Fibroblast of skin of right quadriceps (primary cell): Measurements from ENCODE around the gene TBC1D30.
"Not testable (repeated sequence)": the region's sequence is repeated elsewhere in the genome, so short reads cannot be mapped to it uniquely, and the experiment has no call there.

Experiments used
- DNase-seq: peaks from one replicate; pipeline ENCODE4 v3.0.0-alpha.2; 2013

The TBC1D30 gene, protein sequence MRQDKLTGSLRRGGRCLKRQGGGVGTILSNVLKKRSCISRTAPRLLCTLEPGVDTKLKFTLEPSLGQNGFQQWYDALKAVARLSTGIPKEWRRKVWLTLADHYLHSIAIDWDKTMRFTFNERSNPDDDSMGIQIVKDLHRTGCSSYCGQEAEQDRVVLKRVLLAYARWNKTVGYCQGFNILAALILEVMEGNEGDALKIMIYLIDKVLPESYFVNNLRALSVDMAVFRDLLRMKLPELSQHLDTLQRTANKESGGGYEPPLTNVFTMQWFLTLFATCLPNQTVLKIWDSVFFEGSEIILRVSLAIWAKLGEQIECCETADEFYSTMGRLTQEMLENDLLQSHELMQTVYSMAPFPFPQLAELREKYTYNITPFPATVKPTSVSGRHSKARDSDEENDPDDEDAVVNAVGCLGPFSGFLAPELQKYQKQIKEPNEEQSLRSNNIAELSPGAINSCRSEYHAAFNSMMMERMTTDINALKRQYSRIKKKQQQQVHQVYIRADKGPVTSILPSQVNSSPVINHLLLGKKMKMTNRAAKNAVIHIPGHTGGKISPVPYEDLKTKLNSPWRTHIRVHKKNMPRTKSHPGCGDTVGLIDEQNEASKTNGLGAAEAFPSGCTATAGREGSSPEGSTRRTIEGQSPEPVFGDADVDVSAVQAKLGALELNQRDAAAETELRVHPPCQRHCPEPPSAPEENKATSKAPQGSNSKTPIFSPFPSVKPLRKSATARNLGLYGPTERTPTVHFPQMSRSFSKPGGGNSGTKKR

DNA sequence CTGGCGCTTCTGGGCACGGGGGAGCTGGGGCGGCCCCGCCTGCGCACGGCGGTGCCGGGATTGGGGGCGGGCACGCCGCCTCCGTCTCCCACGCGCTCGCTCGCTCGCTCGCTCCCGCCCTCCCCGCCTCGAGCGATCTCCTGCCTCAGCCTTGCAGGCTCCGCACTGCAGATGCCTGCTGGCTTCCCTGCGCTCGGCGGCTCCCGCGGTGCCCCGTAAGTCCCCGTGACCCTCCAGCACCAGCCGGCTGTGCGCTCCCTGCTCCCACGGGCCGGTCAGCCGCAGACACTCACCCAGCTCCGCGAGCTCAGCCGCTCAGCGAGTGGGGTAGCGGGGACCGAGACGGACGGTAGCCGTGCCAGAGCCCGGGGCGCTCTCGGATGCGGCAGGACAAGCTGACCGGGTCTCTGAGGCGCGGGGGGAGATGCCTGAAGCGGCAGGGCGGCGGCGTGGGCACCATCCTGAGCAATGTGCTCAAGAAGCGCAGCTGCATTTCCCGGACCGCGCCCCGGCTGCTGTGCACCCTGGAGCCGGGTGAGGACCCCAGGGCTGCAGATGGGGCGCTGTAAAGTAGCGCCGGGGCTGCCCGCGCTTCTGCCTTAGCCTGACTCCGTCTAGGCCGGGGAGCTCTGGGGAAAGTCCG lies at the start of gene TBC1D30:
Gene TBC1D30 (plus strand): TSS at position 148 of the 643 bp plus-strand sequence. CDS start 233 bp downstream, at position 381.
- DNase-seq, result no peak

DNA sequence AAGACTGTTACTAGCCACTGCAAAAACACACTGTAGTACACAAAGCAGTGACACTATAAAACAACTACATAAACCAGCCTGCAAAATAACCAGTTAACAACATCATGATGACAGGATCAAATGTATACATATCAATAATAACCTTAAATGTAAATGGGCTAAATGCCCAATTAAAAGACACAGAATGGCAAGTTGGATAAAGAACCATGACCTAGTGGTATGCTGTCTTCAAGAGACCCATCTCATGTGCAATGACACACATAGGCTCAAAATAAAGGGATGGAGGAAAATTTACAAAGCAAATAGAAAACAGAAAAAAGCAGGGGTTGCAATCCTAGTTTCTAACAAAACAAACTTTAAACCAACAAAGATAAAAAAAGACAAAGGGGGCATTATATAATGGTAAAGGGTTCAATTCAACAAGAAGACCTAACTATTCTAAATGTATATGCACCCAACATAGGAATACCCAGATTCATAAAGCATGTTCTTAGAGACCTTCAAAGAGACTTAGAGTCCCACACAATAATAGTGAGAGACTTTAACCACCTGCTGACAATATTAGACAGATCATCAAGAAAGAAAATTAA lies 49.2 kb upstream of the TBC1D30 start:
- not testable (repeated sequence) for DNase-seq

DNA sequence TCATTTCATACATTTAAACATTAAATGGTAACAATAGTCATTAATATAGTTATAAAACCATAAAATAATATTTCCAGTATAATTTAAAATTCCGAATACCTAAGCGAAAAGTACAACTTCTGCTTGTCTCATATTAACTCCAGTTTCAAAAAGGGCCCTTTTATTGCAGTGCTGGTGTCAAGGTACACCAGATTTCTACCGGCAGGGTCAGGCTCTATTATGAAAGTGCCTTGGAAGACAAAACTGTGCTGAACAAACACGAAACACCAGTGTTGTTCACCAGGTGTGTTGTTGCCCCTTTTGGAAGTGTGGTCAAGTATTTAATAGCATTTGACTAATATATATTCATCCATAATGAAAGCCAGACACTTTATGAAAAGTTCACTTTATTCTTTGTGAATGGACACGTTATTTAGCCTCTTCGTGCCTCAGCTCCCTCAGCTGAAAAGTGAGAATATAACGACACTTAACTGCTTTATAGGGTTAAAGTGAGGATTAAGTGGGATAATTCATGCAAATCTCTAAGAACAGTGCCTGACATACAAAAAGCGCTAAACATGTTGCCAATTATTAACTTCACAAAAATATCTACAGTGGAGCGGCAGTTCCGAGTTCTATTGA lies 45.0 kb upstream of the TBC1D30 start:
- DNase-seq, result no peak

DNA sequence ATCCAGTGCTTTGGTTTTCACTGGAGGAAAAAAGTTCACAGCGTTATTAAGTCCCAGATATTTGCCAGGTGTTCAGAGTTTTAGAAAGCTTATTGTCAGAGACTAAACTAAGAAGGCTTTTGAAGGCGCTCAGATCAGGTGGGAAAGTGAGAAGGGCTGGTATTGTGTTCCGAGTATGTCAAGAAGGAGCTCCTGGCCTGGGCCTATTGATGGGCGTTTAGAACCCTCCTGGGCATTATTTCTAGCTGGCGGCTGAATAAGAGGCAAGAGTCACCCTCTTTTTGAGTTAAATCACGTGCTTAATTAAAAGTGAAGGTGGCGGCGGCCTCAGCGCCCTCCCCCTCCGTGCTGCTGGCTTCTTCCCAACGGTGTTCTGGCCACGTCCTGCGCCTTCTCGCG lies 44.3 kb upstream of the TBC1D30 start:
- no peak for DNase-seq

DNA sequence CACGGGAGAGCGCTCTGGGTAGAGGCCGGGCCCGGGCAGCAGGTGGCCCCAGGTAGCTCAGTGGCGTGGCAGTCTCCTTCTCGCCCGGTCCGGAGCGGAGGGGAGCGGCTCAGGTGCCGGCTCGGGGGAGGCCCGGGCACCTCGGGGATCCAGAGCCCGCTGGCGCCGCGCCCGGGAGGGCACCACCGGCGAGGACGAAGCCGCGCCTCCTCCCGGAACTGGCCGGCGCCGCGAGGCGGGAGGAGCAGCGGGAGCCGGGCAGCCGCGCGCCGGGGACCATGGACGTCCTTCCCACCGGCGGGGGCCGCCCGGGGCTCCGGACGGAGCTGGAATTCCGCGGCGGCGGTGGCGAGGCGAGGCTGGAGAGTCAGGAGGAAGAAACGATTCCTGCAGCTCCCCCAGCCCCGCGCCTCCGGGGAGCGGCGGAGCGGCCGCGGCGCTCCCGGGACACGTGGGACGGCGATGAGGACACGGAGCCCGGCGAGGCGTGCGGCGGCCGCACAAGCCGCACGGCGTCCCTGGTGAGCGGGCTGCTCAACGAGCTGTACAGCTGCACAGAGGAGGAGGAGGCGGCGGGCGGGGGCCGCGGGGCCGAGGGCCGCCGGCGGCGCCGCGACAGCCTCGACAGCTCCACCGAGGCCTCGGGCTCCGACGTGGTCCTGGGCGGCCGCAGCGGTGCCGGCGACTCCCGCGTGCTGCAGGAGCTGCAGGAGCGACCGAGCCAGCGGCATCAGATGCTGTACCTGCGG lies 43.7 kb upstream of the TBC1D30 start:
- no peak for DNase-seq

DNA sequence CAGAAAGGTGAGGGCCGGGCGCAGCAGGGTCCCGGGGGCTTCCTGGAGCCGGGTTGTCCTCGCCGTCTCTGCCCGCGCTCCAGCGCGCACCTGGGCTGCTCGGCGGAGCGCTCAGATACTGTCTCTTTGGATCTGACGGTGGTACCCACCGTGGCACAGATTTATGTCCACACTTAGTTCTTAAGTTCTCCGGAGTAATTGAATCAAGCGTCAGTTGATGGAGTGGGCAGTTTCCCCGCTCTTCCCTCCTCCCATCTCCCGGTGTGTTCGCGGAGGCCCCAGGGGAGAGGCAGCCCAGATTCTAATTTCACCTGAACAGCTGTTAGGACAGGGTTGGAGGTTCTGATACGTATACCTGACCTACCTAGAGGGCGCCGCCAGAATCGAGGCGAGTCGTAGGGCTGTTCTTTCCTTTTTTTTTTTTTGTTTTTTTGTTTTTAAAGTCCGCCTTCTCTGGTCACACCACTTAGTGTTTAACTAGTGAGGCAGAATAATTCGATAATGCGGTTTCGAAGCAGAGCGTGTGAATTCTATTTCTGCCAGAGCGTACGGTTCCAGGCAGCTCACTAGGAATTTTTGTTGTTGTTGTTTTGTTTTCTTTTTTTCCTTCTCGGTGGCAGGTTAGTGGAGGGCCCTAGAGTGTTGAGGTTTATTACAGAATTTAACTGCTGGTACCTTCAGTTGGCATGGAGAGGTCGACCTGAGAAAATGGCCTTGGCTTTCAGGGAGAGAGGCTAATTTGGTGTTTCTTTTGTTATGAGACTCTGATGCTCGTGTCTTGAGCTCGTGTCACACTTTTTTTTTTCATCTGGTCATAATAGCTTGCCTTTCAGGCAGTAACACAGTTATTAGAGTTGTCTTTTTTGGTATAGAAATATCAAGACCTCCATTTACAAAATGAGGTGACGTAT lies 42.9 kb upstream of the TBC1D30 start:
- no peak for DNase-seq

DNA sequence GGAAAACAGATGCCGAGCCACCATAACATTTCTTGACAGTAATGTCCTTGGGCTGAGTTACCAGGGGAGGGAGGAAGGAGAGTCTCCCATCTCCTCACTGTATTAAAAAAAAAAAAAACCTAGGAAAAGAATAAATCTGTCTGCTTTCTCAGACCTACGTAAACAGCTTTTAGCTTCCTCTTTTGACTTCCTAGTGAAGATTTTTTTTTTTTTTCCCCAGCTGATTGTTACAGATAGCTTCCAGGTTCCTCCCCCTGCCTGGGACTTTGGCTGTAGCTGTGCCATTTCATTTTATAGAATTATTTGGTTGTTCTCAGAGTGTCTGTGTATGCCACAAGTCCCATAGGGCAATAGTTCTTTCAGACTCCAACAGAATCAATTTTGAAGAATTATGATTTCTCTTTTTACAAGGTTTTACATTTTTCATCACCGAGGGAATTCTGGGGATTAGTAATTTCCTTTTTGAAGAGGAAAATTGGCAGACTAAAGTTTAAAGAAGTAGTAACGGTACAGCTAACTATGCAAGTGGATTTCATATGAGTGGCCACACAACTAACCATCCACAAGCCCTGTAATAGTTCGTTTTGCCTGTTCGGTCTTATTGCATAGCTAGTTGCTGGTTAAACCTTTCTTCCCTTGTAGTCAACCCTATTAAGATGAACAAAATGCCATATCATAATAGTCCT lies 42.1 kb upstream of the TBC1D30 start:
- no peak for DNase-seq

DNA sequence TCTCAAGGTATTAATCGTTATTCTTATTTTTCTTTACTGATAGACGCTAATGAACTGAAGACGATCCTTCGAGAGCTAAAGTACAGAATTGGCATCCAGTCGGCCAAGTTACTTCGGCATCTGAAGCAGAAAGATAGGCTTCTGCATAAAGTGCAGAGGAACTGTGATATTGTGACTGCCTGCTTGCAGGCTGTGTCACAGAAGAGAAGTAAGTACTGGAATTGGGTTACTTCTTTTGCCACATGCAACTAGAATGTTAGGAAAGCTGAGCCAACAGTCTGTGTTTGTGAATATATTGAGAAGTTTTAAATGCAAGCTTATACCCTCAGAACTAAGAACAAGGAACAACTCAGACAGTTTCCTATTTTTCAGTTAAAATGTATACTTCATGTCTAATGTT lies 38.6 kb upstream of the TBC1D30 start:
- DNase-seq, result no peak

DNA sequence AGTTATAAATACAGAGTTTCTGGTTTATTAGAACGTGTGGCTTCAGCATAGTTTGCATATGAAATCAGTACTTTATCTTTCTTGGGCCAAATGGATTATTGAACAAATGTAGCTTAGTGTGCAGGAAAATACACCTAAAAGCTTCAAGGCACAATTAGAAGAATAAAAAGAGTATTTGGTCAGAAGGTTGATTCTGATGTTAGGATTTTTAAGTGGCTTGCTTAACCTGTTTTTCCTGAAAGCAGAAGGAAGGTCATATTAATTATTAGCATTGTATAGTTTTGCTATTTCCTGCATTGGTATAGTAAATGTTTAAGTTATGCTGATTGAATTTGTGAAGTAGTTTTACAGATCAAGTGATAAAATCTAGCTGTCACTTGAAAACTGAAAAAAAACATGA lies 34.3 kb upstream of the TBC1D30 start:
- no peak for DNase-seq

DNA sequence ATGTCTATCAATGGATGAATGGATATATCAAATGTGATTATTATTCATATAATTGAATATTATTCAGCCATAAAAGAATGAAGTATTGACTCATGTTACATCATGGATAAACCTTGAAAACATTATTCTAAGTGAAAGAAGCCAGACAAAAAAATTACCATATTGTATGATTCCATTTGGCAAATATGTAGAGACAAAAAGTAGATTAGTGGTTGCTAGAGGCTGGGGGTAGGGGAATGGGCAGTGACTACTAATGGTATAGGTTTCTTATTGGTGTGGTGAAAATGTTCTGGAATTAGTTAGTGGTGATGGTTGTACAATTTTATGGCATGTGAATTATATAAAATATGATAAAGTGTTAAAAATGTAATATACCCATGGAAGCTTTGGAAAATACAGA lies 33.4 kb upstream of the TBC1D30 start:
- peak; percentile 12 for DNase-seq

DNA sequence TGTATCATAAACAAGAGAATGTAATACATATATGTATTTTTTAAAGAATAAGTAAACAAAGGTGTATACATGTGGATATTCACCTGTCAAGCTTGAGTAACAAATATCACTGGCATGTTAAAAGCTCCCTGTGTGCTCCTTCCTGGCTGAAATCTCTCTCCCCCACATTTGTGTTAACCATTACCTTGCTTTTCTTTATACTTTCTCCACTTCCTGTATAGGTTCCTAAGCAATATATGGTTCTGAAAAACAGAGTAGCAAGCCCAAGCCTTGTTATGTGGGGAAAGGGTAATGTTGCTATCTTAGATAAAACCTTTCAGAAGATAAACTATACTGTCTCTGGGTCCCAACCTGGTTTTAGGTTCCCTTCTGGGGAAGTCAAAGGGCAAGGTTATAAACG lies 32.3 kb upstream of the TBC1D30 start:
- no peak for DNase-seq

DNA sequence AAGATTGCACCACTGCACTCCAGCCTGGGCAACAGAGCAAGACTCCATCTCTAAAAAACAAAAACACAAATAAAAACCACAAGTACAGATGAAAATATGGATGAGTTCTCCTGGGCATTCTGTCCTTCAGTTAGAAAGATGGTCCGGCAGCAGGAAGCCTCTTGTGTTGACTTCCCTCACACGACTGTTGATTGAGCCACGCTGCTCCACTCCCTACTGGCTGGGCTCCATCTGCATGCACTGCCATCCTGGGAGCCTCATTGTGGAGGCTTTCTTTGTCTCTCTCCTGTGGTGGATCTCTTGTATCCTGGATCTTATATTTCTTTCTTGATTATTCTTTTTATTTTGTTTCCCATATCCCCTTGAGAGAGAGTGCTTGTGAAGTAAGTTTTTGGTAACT lies 30.8 kb upstream of the TBC1D30 start:
- DNase-seq, result no peak

DNA sequence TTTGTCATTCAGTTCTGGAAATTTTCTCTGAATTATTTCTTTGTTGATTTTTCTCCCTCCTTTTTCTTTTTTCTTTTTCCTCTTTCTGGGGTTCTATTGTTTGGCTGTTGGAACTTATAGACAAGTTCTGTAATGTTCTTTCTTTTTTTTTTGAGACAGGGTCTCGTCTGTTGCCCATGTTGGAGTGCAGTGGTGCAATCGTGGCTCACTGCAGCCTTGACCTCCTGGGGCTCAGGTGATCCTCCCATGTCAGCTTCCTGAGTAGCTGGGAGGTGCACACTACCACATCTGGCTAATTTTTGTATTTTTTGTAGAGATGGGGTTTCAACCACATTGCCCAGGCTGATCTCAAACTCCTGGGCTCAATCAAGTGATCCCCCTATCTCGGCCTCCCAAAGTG lies 30.1 kb upstream of the TBC1D30 start:
- DNase-seq, result no peak

DNA sequence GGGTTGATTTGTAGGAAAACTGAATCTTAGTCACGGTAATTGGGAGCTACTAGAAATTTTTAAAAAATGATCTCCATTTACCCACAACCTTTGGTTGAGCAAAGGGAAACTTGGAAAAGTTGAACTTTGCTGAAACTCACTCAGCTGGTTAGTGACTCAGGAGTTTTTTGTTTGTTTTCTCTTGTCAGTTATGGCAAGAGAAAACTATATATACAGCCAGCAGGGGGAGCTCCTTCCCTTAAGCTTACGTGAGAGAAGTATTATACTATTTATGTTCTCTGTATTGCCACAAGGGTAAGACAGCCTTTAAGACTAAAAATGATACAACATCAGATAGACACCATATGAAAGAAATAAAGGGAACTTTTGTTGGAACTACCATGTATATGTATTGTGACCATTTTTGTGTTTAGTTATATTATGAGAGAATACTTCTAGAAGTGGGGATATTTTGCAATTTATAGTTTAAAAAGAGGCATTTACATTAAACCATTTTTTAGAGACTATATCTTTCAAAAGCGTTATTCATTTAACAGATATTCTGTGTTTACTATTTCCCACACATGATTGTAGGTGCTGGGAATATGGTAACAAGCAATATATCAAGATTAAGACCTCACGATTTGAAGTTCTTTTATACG lies 28.1 kb upstream of the TBC1D30 start:
- peak; percentile 85 for DNase-seq

DNA sequence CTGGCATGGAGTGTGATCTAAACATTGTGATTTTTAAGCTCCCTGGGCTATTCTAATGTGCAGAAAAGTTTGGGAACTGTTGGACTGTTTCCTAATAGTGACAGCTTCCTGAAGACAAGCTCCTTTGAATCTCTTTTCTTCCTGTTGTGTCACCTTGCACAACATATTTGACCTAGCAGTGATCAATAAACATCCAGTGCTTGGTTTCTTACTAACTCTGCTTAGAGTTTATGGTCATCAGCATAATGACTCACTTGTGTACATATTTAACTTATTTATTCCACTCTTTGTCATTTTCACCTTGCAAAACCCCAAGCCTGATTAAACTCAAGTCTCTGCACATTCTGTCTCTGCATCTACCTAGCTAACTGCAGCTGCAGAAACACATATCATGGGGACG lies 27.3 kb upstream of the TBC1D30 start:
- DNase-seq, result no peak

DNA sequence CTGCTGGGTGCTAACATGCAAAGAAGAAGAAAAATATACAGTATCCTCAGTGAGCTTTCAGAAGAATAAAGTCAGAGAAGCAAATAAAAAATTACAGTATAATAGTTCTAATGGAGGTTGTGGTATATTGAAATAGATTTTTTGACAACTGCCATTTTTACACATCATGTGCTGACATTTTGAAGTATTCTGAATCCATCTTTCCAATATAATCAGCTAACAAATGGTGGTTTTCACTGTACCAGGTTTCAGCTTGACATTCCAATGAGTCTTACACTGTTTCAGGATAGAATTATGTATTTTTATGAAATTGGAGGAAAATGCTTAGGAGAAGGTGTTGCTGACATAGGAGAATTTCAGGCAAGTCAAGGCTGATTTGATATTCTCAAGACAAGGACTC lies 26.3 kb upstream of the TBC1D30 start:
- no peak for DNase-seq

DNA sequence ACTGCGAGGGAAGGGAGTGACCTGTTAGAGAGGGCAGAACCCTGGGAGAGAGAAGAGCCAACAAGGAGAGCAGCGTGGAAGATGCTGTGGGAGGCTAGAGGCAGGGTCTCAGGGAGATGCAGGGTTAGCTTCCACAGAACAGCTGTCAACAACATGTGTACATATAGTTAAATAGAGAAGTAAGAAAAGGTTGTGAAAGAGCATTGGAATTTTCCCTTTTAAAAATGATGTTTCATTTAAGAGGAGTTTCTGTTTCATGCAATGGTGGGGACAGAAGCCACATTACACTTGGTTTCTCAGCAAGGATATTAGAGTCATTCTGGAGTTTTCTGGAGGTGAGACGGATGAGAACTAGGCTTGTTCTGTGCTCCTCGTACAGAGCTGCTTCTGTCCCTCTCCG lies 23.8 kb upstream of the TBC1D30 start:
- DNase-seq, result no peak

DNA sequence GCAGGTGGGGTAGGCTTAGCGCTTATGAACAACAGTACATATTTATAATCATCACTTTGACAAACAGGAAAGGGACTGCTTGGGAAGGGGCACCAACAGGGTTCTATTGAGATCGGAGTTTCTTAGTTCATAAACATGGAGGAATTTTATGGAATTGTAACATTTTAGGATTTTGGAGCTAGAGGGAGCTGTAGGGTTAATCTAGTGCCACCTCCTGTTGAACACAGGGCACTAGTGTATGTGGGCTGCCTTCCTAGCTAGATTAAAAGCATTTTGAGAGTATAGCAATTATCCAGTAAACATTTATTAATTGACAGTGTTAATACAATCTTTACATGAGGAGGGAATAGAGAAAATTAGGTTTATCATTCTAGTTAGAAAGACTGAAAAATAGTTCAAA lies 23.1 kb upstream of the TBC1D30 start:
- no peak for DNase-seq

DNA sequence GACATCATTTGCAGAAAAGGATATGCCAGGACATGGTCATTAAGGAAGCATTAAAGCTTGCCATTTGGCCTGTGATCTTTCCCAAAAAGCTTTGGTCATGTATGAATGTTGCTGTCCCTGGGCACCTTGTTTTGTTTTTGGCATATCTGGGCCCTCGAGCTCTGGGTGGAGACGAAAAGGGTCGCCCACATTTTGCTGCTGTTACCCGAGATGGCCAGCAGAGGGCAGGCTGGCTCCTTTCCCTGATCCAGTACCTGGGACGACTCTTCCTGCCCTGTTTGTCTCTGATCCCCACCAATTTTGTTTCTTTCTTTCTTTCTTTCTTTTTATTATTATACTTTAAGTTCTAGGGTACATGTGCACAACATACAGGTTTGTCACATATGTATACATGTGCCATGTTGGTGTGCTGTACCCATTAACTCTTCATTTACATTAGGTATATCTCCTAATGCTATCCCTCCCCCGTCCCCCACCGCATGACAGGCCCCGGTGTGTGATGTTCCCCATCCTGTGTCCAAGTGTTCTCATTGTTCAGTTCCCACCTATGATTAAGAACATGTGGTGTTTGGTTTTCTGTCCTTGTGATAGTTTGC lies 22.2 kb upstream of the TBC1D30 start:
- peak; percentile 26 for DNase-seq

DNA sequence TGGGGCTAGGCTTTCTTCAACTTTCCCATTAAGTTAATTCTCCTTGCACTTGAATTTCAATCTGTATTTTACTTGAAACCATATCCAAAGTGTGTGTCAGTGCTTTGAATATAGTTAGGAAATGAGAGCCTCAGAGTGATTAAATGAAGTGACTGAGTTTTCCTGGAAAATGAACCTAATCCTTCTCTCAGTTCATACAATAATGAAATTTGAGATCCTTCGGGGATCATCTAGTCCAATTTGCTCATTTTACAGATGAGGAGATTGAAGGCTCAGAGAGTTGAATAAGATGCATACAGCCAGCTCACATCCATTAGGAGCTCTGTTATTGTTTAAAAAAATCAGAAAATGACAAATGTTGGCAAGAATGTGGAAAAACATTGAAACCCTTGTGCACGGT lies 18.3 kb upstream of the TBC1D30 start:
- DNase-seq, result no peak
